ENCODE measurements around the gene ABCA2. TPM values are rescaled to one million over a fixed set of nuclear protein-coding genes. Genes with fewer than 3 reads are reported as not detected.

The ABCA2 gene
- total RNA-seq, 1 experiment from 2014 or later: 22.6 TPM

- ChIA-PET CTCF (interaction anchor here (0.5 to 3.6 kb wide), 37 partner anchors 11 to 239 kb away, joined by 3 to 42 read pairs (median 4); partner anchors contain the start of genes AJM1, CLIC3, ENTPD2 and FBXW5), POLR2A (interaction anchor here (1.4 kb wide), 1 partner anchor 56 kb away, joined by 6 read pairs; the partner anchor contains the start of gene MAN1B1)
- intact Hi-C loops (cut with micrococcal nuclease; ENCODE audit: unreplicated experiment): no loop called here
- Mint-ChIP-seq H3K27ac (ENCODE audit: unreplicated experiment) (no peak overlapping the region), H3K4me3 (ENCODE audit: unreplicated experiment) (no peak overlapping the region), H3K4me1 (ENCODE audit: low read depth, unreplicated experiment) (no peaks in the 10 kb centered on the region), H3K36me3 (ENCODE audit: insufficient read depth, unreplicated experiment) (peaks cover 12% of the 10 kb centered on the region), H3K27me3 (ENCODE audit: insufficient read depth, unreplicated experiment) (no peaks in the 10 kb centered on the region), H3K9me3 (ENCODE audit: unreplicated experiment) (no peaks in the 10 kb centered on the region)
- no peak for TF ChIP-seq CTCF (IDR thresholded peaks at IDR 0.05; ENCODE audit: insufficient read depth in 1 of 2, low read depth in 1 of 2, low read length in 1 of 2, severe bottlenecking in 1 of 2, unreplicated experiment in 1 of 2)
- H3K9me3 ChIP-seq: no peaks in the 10 kb centered on the region
- no TSS peak for BruUV-seq (replicated peaks)
- no peak overlapping the region for H3K4me3 ChIP-seq (ENCODE audit: low read depth, low read length)
- no peaks in the 10 kb centered on the region for H3K36me3 ChIP-seq (ENCODE audit: control insufficient read depth, insufficient read depth, low read length)
- DNase-seq: no peak
- peaks cover 15% of the 10 kb centered on the region for H3K4me1 ChIP-seq
- H3K27me3 ChIP-seq (replicated peaks; ENCODE audit: control insufficient read depth, insufficient read depth, low read length): no peaks in the 10 kb centered on the region
These were observed 2.0 kb upstream of the ABCA2 start for GRCh38 chr9:137030006-137030405.

DNA sequence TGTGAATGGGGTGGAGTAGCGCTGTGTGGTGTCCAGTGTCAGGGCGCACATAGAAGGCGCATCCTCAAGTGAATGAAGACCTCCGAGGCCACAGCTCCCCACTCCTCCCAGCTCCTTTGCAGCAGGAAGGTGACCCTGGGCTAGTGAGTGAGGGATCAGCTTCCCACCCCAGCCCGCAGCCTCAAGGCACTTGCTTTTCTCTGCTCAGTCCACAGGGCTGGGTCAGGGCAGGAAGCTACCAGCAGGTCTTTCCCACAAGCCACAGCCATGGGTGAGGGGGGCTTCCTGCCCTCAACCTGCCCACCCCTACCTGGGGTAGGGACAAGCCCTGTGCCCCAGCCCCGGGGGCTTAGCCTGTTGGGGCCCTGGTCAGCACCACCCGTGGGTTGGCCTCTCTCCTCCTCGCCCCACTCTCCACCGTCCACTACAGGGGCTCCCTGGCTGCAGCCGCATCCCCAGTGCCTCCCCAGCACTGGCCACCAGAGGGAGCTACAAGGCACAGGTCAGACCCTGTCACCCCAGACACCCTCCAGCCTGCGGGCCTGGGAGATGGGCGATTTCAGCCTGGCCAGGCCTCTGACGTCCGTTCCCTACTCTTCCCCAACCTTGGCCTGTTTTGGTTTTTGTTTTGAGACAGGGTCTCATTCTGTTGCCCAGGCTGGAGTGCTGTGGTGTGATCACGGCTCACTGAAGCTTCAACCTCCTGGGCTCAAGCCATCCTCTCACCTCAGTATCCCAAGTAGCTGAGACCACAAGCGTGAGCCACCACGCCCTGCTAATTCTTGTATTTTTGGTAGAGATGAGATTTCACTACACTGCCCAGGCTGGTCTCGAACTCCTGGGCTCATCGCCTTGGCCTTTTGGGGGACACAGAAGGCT is 1.3 kb upstream of the ABCA2 start:
- Mint-ChIP-seq H3K9me3 (ENCODE audit: unreplicated experiment) (no peaks in the 10 kb centered on the region), H3K4me3 (ENCODE audit: unreplicated experiment) (peak overlapping the region; percentile 74), H3K4me1 (ENCODE audit: low read depth, unreplicated experiment) (no peaks in the 10 kb centered on the region), H3K27ac (ENCODE audit: unreplicated experiment) (peak overlapping the region; percentile 42), H3K27me3 (ENCODE audit: insufficient read depth, unreplicated experiment) (no peaks in the 10 kb centered on the region), H3K36me3 (ENCODE audit: insufficient read depth, unreplicated experiment) (peaks cover 5% of the 10 kb centered on the region)
- Histone ChIP-seq H3K9me3 (no peaks in the 10 kb centered on the region), H3K4me3 (ENCODE audit: low read depth, low read length) (peak overlapping the region; percentile 75), H3K36me3 (ENCODE audit: control insufficient read depth, insufficient read depth, low read length) (no peaks in the 10 kb centered on the region), H3K4me1 (peaks cover 14% of the 10 kb centered on the region), H3K27me3 (replicated peaks; ENCODE audit: control insufficient read depth, insufficient read depth, low read length) (no peaks in the 10 kb centered on the region)
- intact Hi-C loops (cut with micrococcal nuclease; ENCODE audit: unreplicated experiment): loop anchor here (2.0 kb wide), 1 partner anchor 80 kb away; no protein-coding TSS in a partner anchor
- ChIA-PET POLR2A (interaction anchor here (0.6 to 1.4 kb wide), 2 partner anchors 37 to 57 kb away, joined by 3 to 6 read pairs; partner anchors contain the start of gene MAN1B1), CTCF (interaction anchor here (0.5 to 3.6 kb wide), 39 partner anchors 10 to 334 kb away, joined by 3 to 42 read pairs (median 4); partner anchors contain the start of genes AJM1, CLIC3, ENTPD2 and FBXW5)
- DNase-seq: peak; percentile 85 to 90
- peak; percentile 86 to 97 for TF ChIP-seq CTCF (IDR thresholded peaks at IDR 0.05; ENCODE audit: insufficient read depth in 1 of 2, low read depth in 1 of 2, low read length in 1 of 2, severe bottlenecking in 1 of 2, unreplicated experiment in 1 of 2)
- no TSS peak for BruUV-seq (replicated peaks)

DNA sequence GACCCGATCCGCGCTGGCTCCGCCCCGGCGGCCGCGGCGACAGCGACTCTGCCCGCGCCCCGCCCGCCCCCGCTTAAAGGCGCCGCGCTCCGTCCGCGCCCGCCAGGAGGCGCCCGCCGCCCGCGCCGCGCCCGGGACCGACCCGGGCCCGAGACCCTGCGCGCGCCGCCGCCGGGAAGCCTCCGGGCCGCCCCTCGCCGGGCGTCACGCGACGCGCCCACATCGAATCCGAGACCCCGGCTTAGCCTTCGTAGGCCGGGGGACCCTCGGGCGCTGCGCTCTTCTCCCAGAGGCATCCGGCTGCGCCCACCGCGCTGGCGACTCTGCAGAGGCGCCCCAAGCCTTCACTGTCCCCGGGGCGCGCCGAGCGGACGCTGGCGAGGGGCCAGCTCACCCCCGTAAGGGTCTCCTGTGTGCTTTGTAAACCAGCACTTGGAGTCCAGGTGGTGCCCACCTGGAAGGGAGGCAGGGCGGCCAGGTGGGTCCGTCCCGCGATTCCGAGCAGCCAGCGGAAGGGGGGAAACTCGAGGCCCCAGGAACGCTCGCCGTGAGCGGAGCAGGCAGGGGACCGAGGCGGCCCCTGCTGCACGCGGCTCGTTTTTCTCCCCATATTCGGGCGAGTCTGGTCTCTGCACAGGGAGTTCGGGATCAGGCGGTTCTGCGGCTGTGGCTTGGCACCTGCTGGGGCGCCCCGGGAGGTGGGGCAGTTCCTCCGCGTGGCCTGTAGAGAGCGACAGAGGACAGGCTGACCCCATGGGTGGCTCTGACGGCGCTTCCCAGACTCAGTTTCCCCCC is 423 bp upstream of the ABCA2 start:
- H3K36me3 ChIP-seq (ENCODE audit: control insufficient read depth, insufficient read depth, low read length): no peaks in the 10 kb centered on the region
- H3K27me3 ChIP-seq (replicated peaks; ENCODE audit: control insufficient read depth, insufficient read depth, low read length): no peaks in the 10 kb centered on the region
- DNase-seq: peak; percentile 69 to 82
- TF ChIP-seq CTCF (IDR thresholded peaks at IDR 0.05; ENCODE audit: insufficient read depth in 1 of 2, low read depth in 1 of 2, low read length in 1 of 2, severe bottlenecking in 1 of 2, unreplicated experiment in 1 of 2): peak in 1 of 2 experiments; percentile 69
- H3K4me1 ChIP-seq: peaks cover 14% of the 10 kb centered on the region
- H3K4me3 ChIP-seq (ENCODE audit: low read depth, low read length): peak overlapping the region; percentile 75
- ChIA-PET POLR2A (interaction anchor here (0.6 to 1.4 kb wide), 2 partner anchors 37 to 58 kb away, joined by 3 to 6 read pairs; partner anchors contain the start of gene MAN1B1), CTCF (interaction anchor here (0.6 to 3.6 kb wide), 23 partner anchors 18 to 238 kb away, joined by 3 to 42 read pairs (median 5); partner anchors contain the start of genes CLIC3, FBXW5, MAN1B1 and PAXX)
- H3K36me3 Mint-ChIP-seq (ENCODE audit: insufficient read depth, unreplicated experiment): peaks cover 5% of the 10 kb centered on the region
- no peak overlapping the region for H3K27ac Mint-ChIP-seq (ENCODE audit: unreplicated experiment)
- intact Hi-C loops (cut with micrococcal nuclease; ENCODE audit: unreplicated experiment): loop anchor here (2.0 kb wide), 1 partner anchor 80 kb away; no protein-coding TSS in a partner anchor
- H3K9me3 ChIP-seq: no peaks in the 10 kb centered on the region
- H3K27me3 Mint-ChIP-seq (ENCODE audit: insufficient read depth, unreplicated experiment): no peaks in the 10 kb centered on the region
- BruUV-seq (replicated peaks): no TSS peak
- no peaks in the 10 kb centered on the region for H3K4me1 Mint-ChIP-seq (ENCODE audit: low read depth, unreplicated experiment)
- H3K9me3 Mint-ChIP-seq (ENCODE audit: unreplicated experiment): no peaks in the 10 kb centered on the region
- H3K4me3 Mint-ChIP-seq (ENCODE audit: unreplicated experiment): peak overlapping the region; percentile 74

All from Caco-2 (cell line).